Thyroid gland (tissue), 4 donors: Measurements from ENCODE around the gene PRKCA. TPM values are rescaled to one million over a fixed set of nuclear protein-coding genes. Genes with fewer than 3 reads are reported as not detected.

Experiments
- DNase-seq, 2 donors: peaks; one replicate each; pipeline ENCODE4 v3.0.0-alpha.2; 2019
- H3K27ac ChIP-seq, 3 donors: fragments of 200-600 bp; sonication (generic); 1 replicate in 2 of 3; 2 replicates in 1 of 3; pipeline ENCODE4 v1.5.1; 2016 to 2019; ENCODE audit warnings: mild to moderate bottlenecking in 1 of 3, moderate library complexity in 1 of 3
- H3K27me3 ChIP-seq: fragments of 200-600 bp; sonication (generic); one replicate; pipeline ENCODE4 v1.5.1; 2019
- H3K36me3 ChIP-seq, 2 donors: fragments of 200-600 bp; sonication (generic); one replicate each; pipeline ENCODE4 v1.5.1; 2016 to 2019
- H3K4me1 ChIP-seq, 2 donors: fragments of 200-600 bp; sonication (generic); one replicate each; pipeline ENCODE4 v1.5.1; 2017 to 2019
- H3K4me3 ChIP-seq, 3 donors: fragments of 200-600 bp; sonication (generic); replicated peaks in 1 of 3; 1 replicate in 2 of 3; 2 replicates in 1 of 3; pipeline ENCODE4 v1.5.1; 2016; ENCODE audit warnings: mild to moderate bottlenecking in 1 of 3
- H3K9me3 ChIP-seq: fragments of 200-600 bp; sonication (generic); one replicate; pipeline ENCODE4 v1.5.1; 2017
- POLR2A ChIP-seq, 2 donors: fragments of 450-650 bp; IDR thresholded peaks; one replicate each; pipeline ENCODE4 v1.6.1; 2017; ENCODE audit warnings: antibody characterized with exemption in 2 of 2, mild to moderate bottlenecking in 2 of 2, moderate library complexity in 1 of 2
- WGBS, 2 donors: methylation state at CpG; one replicate each; pipeline ENCODE4 v1.1.5; 2017; 5-methylcytosine and 5-hydroxymethylcytosine counted together
- intact Hi-C: fragments of 100-400 bp; cut with DNase I; formaldehyde crosslinking; loops from one replicate; pipeline ENCODE4 v1.15.1; 2023
- total RNA-seq, 4 donors: library from RNA; depleted of rRNA; stranded (reverse); fragments of >200 nt; gene quantifications; one replicate each; pipeline ENCODE4 v1.2.3, GENCODE V29; 2016
- TF ChIP-seq, protein P1 (sequence below), 6 experiments: fragments of 200-600 bp in 3 of 6; fragments of 450-650 bp in 3 of 6; sonication (generic) in 3 of 6; IDR thresholded peaks; one replicate each; pipeline ENCODE4 v1.5.1; 2016 to 2019; ENCODE audit warnings: antibody characterized with exemption in 6 of 6, mild to moderate bottlenecking in 2 of 6, inconsistent platforms in 1 of 6, moderate library complexity in 1 of 6

Gene PRKCA
- total RNA-seq, 4 donors from 2014 or later = 6.7 to 24.2 (median 15.3) TPM

DNA sequence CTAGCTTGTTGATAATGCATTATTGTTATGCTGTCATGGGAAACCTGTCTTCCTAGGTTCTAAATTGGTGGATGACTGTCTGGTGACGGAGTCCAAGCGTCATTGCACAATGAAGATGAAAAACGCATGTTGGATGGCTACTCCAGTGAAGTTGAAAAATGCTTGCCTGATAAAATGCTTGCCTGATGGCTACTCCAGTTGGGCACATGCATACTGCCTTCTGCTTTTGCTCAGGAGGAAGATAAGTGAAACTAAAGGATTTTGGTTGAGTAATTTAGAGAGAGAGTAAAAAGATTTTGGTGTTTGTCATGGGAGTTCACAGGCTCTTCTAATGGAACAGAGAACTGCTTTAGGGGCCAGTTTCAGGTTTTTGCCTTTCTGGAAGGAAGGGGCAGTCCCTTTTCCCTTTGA is 118.6 kb downstream of the PRKCA start:
- H3K27me3 ChIP-seq = no peaks in the 10 kb centered on the region
- H3K4me3 ChIP-seq = no peak overlapping the region
- H3K9me3 ChIP-seq = no peaks in the 10 kb centered on the region
- H3K27ac ChIP-seq = no peak overlapping the region
- 73 to 78% methylated on average over 3 of the region's 3 CpGs for WGBS, 2 donors
- no peaks in the 10 kb centered on the region for H3K36me3 ChIP-seq
- TF ChIP-seq, protein P1, sequence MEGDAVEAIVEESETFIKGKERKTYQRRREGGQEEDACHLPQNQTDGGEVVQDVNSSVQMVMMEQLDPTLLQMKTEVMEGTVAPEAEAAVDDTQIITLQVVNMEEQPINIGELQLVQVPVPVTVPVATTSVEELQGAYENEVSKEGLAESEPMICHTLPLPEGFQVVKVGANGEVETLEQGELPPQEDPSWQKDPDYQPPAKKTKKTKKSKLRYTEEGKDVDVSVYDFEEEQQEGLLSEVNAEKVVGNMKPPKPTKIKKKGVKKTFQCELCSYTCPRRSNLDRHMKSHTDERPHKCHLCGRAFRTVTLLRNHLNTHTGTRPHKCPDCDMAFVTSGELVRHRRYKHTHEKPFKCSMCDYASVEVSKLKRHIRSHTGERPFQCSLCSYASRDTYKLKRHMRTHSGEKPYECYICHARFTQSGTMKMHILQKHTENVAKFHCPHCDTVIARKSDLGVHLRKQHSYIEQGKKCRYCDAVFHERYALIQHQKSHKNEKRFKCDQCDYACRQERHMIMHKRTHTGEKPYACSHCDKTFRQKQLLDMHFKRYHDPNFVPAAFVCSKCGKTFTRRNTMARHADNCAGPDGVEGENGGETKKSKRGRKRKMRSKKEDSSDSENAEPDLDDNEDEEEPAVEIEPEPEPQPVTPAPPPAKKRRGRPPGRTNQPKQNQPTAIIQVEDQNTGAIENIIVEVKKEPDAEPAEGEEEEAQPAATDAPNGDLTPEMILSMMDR (IDR thresholded peaks at IDR 0.05) = no peak
- TF ChIP-seq POLR2A (IDR thresholded peaks at IDR 0.05) = no peak
- H3K4me1 ChIP-seq = no peaks in the 10 kb centered on the region
- DNase-seq = no peak
- intact Hi-C loops = no loop called here

DNA sequence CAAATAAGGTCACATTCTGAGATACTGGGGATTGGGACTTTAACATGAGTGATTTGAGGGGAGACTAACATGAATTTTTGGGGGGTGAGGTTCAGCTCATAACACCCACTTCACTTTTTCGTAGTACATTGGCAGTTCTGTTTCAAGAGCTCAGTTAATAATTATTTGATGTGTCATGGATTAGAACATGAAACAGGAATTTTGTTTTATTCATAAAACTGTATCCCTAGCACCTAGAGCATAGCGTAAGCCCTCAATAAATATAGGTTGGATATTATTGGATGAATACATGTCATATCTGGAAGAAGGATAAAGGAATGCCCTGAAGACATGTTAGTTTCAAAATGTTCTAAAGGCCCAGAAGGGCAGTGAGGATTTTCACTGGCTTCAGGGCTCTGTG is 119.8 kb downstream of the PRKCA start:
- no peak for DNase-seq
- no peak overlapping the region for H3K4me3 ChIP-seq
- intact Hi-C loops = no loop called here
- H3K9me3 ChIP-seq = no peaks in the 10 kb centered on the region
- 99% methylated on average over 2 of the region's 2 CpGs for WGBS, 2 donors
- TF ChIP-seq, protein P1 (IDR thresholded peaks at IDR 0.05) = no peak
- TF ChIP-seq POLR2A (IDR thresholded peaks at IDR 0.05) = no peak
- no peak overlapping the region for H3K27ac ChIP-seq
- no peaks in the 10 kb centered on the region for H3K4me1 ChIP-seq
- no peaks in the 10 kb centered on the region for H3K36me3 ChIP-seq
- no peaks in the 10 kb centered on the region for H3K27me3 ChIP-seq

DNA sequence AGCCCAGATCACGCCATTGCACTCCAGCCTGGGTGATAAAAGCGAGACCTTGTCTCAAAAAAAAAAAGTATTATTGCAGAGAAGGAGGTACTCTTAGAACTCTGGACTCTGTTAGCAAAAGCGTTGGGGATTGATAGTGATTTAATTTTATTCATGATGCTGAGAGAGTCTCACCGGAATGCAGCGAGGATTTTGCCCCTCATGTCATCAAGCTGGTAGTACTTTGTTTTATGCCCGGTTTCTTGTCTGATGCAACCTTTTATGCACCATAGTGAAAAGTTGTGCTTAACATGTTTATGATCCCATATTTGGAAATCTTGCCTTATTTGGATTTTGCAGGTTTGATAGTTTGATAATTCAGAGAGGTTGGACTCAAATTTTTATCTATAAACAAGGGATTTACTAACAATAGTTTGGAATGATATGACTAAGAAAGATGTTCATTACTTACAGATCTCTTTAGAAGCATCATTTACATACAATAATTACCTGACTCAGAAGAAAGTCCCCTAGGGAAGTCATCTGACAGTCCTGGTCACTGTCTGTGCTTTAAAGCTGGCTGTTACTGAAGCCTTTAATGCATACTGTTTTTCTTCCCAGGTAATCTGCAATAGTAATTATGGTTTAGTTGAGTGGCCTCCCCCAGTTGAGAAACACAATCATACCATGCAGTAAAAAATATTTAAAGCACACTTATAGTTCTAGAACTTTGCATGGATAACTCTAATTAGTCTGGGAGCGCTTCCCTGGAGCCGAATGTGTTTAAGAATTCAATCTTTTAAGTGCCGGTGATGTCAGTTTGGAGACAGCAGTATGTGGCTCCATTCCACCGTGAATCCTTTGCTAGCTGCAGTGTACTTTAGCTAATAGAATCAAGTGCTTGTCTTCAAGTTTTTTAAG is 120.9 kb downstream of the PRKCA start:
- peak in 1 of 2 donors; percentile 8 for DNase-seq
- Histone ChIP-seq H3K4me1 (peaks cover 0 to 4% of the 10 kb centered on the region in 2 donors), H3K4me3 (no peak overlapping the region), H3K9me3 (no peaks in the 10 kb centered on the region), H3K36me3 (no peaks in the 10 kb centered on the region), H3K27me3 (no peaks in the 10 kb centered on the region), H3K27ac (no peak overlapping the region)
- intact Hi-C loops = no loop called here
- 69 to 74% methylated on average over 10 of the region's 10 CpGs for WGBS, 2 donors
- no peak for TF ChIP-seq POLR2A (IDR thresholded peaks at IDR 0.05)
- TF ChIP-seq, protein P1 (IDR thresholded peaks at IDR 0.05) = no peak

DNA sequence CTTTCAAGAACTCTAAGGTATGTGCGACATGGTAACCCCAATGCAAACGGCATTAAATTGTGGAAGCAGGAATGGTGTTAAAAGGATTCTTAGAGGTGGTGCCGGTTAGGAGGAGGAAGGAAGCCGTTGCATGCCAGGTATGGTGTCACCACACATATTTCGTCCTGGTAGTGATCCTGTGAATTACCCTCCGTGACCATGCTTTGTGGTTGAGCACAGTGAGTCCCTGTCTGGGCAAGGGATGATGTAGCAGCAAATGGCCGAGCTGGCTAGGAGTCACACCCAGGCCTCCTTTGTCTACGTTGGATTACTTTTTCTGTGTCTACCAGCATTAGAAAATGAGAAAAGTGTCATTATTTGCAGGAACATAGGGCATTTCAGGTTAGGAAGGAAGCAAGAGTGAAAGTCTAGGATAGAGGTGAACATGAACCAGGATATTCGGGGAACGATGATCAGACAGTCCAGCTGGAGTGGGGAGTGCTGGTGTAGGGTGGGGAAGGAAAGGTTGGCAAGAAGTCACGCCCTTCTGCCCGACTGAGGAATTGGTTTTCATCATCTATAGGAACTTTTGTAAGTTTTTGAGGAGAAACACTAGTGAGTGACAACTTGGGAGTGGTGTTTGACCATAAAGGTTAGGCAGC is 123.5 kb downstream of the PRKCA start:
- intact Hi-C loops = no loop called here
- no peak overlapping the region for H3K27ac ChIP-seq
- H3K4me3 ChIP-seq = no peak overlapping the region
- WGBS, 2 donors = 92 to 95% methylated on average over 12 of the region's 12 CpGs
- peaks cover 0 to 5% of the 10 kb centered on the region in 2 donors for H3K4me1 ChIP-seq
- no peak for TF ChIP-seq POLR2A (IDR thresholded peaks at IDR 0.05)
- TF ChIP-seq, protein P1 (IDR thresholded peaks at IDR 0.05) = no peak
- no peaks in the 10 kb centered on the region for H3K36me3 ChIP-seq
- H3K27me3 ChIP-seq = no peaks in the 10 kb centered on the region
- H3K9me3 ChIP-seq = no peaks in the 10 kb centered on the region
- DNase-seq = no peak
